Neural progenitor cell (in vitro differentiated cells): ENCODE results near the gene GMFB.

Experiments used
- EZH2 ChIP-seq: fragments of 200-600 bp; sonication (generic); IDR thresholded peaks from 2 replicates; pipeline ENCODE4 v1.6.1; 2017; ENCODE audit warnings: antibody characterized with exemption, mild to moderate bottlenecking, moderate library complexity
- EZH2phosphoT487 ChIP-seq: fragments of 200-600 bp; sonication (generic); IDR thresholded peaks from 2 replicates; pipeline ENCODE4 v1.6.1; 2017; ENCODE audit warnings: antibody characterized with exemption
- TF ChIP-seq, protein P1 (sequence below): fragments of 200-600 bp; sonication (generic); IDR thresholded peaks from 2 replicates; pipeline ENCODE4 v1.5.1; 2017; ENCODE audit warnings: antibody characterized with exemption, mild to moderate bottlenecking

- TF ChIP-seq, protein P1, sequence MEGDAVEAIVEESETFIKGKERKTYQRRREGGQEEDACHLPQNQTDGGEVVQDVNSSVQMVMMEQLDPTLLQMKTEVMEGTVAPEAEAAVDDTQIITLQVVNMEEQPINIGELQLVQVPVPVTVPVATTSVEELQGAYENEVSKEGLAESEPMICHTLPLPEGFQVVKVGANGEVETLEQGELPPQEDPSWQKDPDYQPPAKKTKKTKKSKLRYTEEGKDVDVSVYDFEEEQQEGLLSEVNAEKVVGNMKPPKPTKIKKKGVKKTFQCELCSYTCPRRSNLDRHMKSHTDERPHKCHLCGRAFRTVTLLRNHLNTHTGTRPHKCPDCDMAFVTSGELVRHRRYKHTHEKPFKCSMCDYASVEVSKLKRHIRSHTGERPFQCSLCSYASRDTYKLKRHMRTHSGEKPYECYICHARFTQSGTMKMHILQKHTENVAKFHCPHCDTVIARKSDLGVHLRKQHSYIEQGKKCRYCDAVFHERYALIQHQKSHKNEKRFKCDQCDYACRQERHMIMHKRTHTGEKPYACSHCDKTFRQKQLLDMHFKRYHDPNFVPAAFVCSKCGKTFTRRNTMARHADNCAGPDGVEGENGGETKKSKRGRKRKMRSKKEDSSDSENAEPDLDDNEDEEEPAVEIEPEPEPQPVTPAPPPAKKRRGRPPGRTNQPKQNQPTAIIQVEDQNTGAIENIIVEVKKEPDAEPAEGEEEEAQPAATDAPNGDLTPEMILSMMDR = peak; percentile 44
- TF ChIP-seq EZH2 = peak; percentile 29
- no peak for TF ChIP-seq EZH2phosphoT487
Observed at GRCh38 chr14:54488646-54489317, at the start of gene GMFB.
